Stimulated activated CD8-positive, alpha-beta memory T cell treated with anti-CD3 and anti-CD28 coated beads, Interleukin-4, amount 100 ng/mL, for 24 hours (primary cell): ENCODE measurements around the gene TSPAN1.

Source experiments
- DNase-seq: peaks from one replicate; pipeline ENCODE4 v3.0.0-alpha.2; 2020; ENCODE audit warnings: low read depth

The TSPAN1 gene

GRCh38 chr1:46160212-46160611 is 14.7 kb upstream of the TSPAN1 start:
- no peak for DNase-seq

GRCh38 chr1:46166521-46167462 is 8.1 kb upstream of the TSPAN1 start:
- DNase-seq: peak; percentile 16

GRCh38 chr1:46168477-46168876 is 6.4 kb upstream of the TSPAN1 start:
- no peak for DNase-seq

- no peak for DNase-seq
Observed at GRCh38 chr1:46169811-46170454, 5.0 kb upstream of the TSPAN1 start.

GRCh38 chr1:46171351-46171750 is 3.5 kb upstream of the TSPAN1 start:
- DNase-seq: no peak

- no peak for DNase-seq
Observed at GRCh38 chr1:46171871-46172270, 3.0 kb upstream of the TSPAN1 start.

GRCh38 chr1:46172321-46172720 is 2.6 kb upstream of the TSPAN1 start:
- no peak for DNase-seq

GRCh38 chr1:46173361-46173856 is 1.5 kb upstream of the TSPAN1 start:
- no peak for DNase-seq

GRCh38 chr1:46175243-46175642 is 356 bp downstream of the TSPAN1 start:
- DNase-seq: no peak

- DNase-seq: no peak
Observed at GRCh38 chr1:46176211-46176865, 1.5 kb downstream of the TSPAN1 start, which contains the start of gene P3R3URF. TSS of gene P3R3URF (minus strand) at chr1:46176488. CDS start at chr1:46176471, 17 bp downstream.

GRCh38 chr1:46179138-46180081 is 4.5 kb downstream of the TSPAN1 start:
- peak; percentile 31 for DNase-seq

GRCh38 chr1:46180082-46180616 is 5.3 kb downstream of the TSPAN1 start:
- DNase-seq: no peak

- no peak for DNase-seq
Observed at GRCh38 chr1:46181343-46182260, 6.7 kb downstream of the TSPAN1 start.

GRCh38 chr1:46183079-46183847 is 8.4 kb downstream of the TSPAN1 start:
- DNase-seq: no peak

GRCh38 chr1:46183926-46184557 is 9.2 kb downstream of the TSPAN1 start:
- DNase-seq: no peak

- DNase-seq: peak; percentile 41
Observed at GRCh38 chr1:46184920-46185658, 10.2 kb downstream of the TSPAN1 start.

GRCh38 chr1:46186076-46186475 is 11.2 kb downstream of the TSPAN1 start:
- no peak for DNase-seq
